GM12801 (cell line): ENCODE data around the gene SLC48A1.

Source experiments
- TF ChIP-seq, protein P1 (sequence below): IDR thresholded peaks from one replicate; pipeline ENCODE4 v1.5.1; 2011; ENCODE audit warnings: control low read depth; ENCODE audit not compliant: insufficient read length; ENCODE audit errors: extremely low read depth

SLC48A1 gene

DNA sequence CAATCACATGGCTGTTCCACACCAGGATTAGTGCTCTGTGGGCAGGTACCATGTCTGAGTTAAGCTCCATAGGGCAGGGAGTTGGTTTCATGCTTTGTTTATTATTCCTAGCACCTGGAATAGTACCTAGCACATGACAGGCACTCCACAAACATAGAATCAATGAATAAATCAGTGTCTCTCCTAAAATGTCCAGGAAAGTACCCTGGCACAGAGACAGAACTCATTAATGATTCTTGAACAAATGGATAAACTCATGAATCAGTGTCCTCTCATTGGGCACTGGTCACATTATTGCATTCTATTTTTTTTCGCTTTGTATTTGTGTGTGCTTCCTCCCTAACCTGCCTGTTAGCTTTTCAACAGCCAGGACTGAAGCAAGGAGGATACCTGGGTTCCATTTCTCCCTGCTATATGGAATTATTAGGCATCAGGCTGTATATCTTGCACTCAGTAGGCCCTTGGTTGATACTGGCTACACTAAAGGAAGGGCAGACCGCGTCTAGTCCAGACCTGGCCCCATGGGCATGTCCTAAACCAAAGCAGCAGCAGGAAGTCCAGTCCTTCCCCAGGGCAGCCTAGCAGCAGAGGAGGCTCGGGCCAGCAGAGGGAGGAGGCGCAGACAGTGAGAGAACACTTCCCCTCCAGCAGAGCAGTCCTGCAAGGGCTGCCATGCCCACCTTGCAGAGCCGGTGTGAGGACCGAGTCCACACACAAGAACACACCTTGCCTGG lies 28.3 kb downstream of the SLC48A1 start:
- TF ChIP-seq, protein P1, sequence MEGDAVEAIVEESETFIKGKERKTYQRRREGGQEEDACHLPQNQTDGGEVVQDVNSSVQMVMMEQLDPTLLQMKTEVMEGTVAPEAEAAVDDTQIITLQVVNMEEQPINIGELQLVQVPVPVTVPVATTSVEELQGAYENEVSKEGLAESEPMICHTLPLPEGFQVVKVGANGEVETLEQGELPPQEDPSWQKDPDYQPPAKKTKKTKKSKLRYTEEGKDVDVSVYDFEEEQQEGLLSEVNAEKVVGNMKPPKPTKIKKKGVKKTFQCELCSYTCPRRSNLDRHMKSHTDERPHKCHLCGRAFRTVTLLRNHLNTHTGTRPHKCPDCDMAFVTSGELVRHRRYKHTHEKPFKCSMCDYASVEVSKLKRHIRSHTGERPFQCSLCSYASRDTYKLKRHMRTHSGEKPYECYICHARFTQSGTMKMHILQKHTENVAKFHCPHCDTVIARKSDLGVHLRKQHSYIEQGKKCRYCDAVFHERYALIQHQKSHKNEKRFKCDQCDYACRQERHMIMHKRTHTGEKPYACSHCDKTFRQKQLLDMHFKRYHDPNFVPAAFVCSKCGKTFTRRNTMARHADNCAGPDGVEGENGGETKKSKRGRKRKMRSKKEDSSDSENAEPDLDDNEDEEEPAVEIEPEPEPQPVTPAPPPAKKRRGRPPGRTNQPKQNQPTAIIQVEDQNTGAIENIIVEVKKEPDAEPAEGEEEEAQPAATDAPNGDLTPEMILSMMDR = no peak

GRCh38 chr12:47801904-47802246 lies 28.8 kb downstream of the SLC48A1 start:
- TF ChIP-seq, protein P1 = no peak

- TF ChIP-seq, protein P1 = no peak
Measured at GRCh38 chr12:47802312-47802711, 29.3 kb downstream of the SLC48A1 start.

DNA sequence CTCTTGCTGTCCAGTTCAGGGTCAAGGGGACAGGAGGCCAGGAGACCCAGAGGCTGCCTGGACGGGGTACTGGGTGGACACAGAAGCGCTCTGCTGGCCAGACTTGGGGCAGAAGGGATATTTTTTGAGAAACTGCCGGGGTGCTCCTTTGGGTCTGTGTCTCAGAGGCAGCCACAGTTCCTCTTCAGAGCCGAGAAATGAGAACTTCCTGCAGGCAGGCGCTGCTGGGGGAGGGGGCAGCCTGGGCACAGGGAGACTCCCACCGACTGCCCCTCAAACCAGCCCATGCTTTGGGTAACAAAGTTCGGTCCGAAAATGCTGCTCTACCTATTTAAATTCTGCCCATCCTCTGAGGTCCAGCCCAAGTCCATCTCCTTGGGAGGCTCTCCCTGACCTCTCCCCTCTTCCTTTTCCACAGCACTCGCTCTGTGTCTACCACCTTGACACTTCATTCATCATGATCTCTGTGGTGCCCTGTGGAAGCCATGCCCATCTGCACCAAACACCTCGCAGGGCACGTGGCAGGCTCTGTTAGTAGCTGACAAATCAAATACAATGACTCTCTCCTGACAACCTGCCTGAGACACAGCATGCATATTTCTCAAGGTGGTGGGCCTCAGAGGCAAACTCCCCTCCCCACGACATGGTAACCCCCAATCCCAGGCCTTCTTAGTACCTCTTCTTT lies 30.3 kb downstream of the SLC48A1 start:
- TF ChIP-seq, protein P1 = no peak

GRCh38 chr12:47804171-47804570 lies 31.1 kb downstream of the SLC48A1 start:
- TF ChIP-seq, protein P1 = no peak

DNA sequence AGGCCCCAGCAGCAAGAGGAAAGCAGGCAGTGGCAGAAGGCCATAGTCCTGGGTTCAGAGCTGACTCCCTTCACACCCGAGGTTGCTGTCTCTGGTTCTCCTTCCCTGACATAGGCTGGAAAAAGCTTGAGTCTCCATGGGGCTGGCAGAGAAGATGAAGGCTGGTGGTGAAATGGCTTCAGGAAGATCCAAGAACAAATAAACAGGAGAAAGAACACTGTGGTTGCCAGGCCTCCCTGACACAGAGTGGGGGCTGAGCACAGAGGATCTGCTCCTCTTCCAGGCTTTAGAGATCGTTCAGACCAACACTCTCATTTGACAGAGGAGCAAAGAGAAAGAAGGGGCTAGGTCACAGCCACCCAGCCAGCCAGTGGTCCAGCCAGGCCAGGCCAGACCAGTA lies 32.4 kb downstream of the SLC48A1 start:
- TF ChIP-seq, protein P1 = no peak

GRCh38 chr12:47807338-47807737 lies 34.3 kb downstream of the SLC48A1 start:
- TF ChIP-seq, protein P1 = no peak
